HCT116 (cell line): ENCODE measurements around the gene COG2. TPM values are rescaled to one million over a fixed set of nuclear protein-coding genes. Genes with fewer than 3 reads are reported as not detected.

Experiments
- ATAC-seq: fragments of 200-7000 bp; cut with Tn5 transposase; 2 replicates; pipeline ENCODE4 v1.9.1; 2020; ENCODE audit warnings: mild to moderate bottlenecking, moderate library complexity
- BruUV-seq: library from RNA; stranded (reverse); fragments of 400-500 nt; replicated peaks from 2 replicates; lab custom pipeline; 2021; lab: Mats Ljungman, UMichigan
- CTCF ChIA-PET: fragments of 300-600 bp; sonication (Branson Sonifier 250); formaldehyde crosslinking; loops from one replicate; lab custom pipeline; 2021; ENCODE audit warnings: antibody characterized with exemption; lab: Charles Lee
- POLR2A ChIA-PET: fragments of 300-600, 350-600 bp; sonication (Branson Sonifier 250); formaldehyde crosslinking; loops from one replicate; lab custom pipeline; 2021; ENCODE audit warnings: antibody characterized with exemption; lab: Charles Lee
- RAD21 ChIA-PET, 2 experiments: fragments of 300-600 bp; sonication (Branson Sonifier 250); formaldehyde crosslinking; loops; one replicate each; lab custom pipeline; 2023; ENCODE audit warnings: low total read pairs in 2 of 2; ENCODE audit not compliant: uncharacterized antibody in 2 of 2, unreplicated experiment in 2 of 2, low non-redundant PET in 1 of 2; lab: Charles Lee
- DNase-seq: peaks from one replicate; pipeline ENCODE4 v3.0.0-alpha.2; 2010; ENCODE audit warnings: low read depth, low spot score
- H2AFZ ChIP-seq: fragments of 200-600 bp; shearing (Covaris generic), sonication (generic); 2 replicates; pipeline ENCODE4 v1.6.1; 2017; ENCODE audit warnings: low read depth, mixed run types, mixed read lengths, antibody characterized with exemption, low read length; ENCODE audit not compliant: poor library complexity, severe bottlenecking
- H3K27ac ChIP-seq: 2 replicates; pipeline ENCODE4 v1.5.1; 2012; ENCODE audit warnings: low read depth, low read length
- H3K27me3 ChIP-seq: fragments of 200-600 bp; sonication (generic); 2 replicates; pipeline ENCODE4 v1.6.1; 2016; ENCODE audit warnings: mixed run types, low read length, mixed read lengths; ENCODE audit not compliant: insufficient read depth
- H3K36me3 ChIP-seq, 2 experiments: fragments of 200-500 bp in 1 of 2; fragments of 200-600 bp in 1 of 2; sonication (Bioruptor generic) in 1 of 2; sonication (generic) in 1 of 2; 2 replicates each; pipeline versions ENCODE4 v1.5.1 to v1.6.1; 2014 to 2016; ENCODE audit warnings: low read length in 2 of 2, inconsistent platforms in 1 of 2, mixed read lengths in 1 of 2, mixed run types in 1 of 2; ENCODE audit not compliant: insufficient read depth in 2 of 2, control insufficient read depth in 1 of 2
- H3K4me1 ChIP-seq, 2 experiments: fragments of 200-600 bp in 1 of 2; sonication (generic) in 1 of 2; 2 replicates each; pipeline versions ENCODE4 v1.5.1 to v1.6.1; 2012 to 2017; ENCODE audit warnings: low read length in 2 of 2, inconsistent platforms in 1 of 2, mild to moderate bottlenecking in 1 of 2, mixed read lengths in 1 of 2, mixed run types in 1 of 2, moderate library complexity in 1 of 2; ENCODE audit not compliant: insufficient read depth in 2 of 2, control insufficient read depth in 1 of 2
- H3K4me2 ChIP-seq: fragments of 200-600 bp; sonication (generic); 2 replicates; pipeline ENCODE4 v1.6.1; 2017; ENCODE audit warnings: mixed run types, low read length, mixed read lengths
- H3K4me3 ChIP-seq, 2 experiments: fragments of 200-600 bp in 1 of 2; sonication (generic) in 1 of 2; replicated peaks in 1 of 2; 2 replicates each; pipeline ENCODE4 v1.5.1; 2011 to 2016; ENCODE audit warnings: low read length in 2 of 2, control low read depth in 1 of 2, low read depth in 1 of 2, mild to moderate bottlenecking in 1 of 2, mixed read lengths in 1 of 2, mixed run types in 1 of 2
- H3K79me2 ChIP-seq: fragments of 200-600 bp; sonication (generic); 2 replicates; pipeline ENCODE4 v1.6.1; 2017; ENCODE audit warnings: mild to moderate bottlenecking, mixed run types, low read length, moderate library complexity, mixed read lengths; ENCODE audit not compliant: insufficient read depth
- H3K9ac ChIP-seq: fragments of 200-600 bp; sonication (generic); 2 replicates; pipeline ENCODE4 v1.6.1; 2016; ENCODE audit warnings: low read length, mixed read lengths
- H3K9me2 ChIP-seq: fragments of 200-600 bp; sonication (generic), shearing (Covaris generic); 2 replicates; pipeline ENCODE4 v1.6.1; 2017; ENCODE audit warnings: mixed run types, mild to moderate bottlenecking, moderate library complexity; ENCODE audit not compliant: insufficient read depth
- H3K9me3 ChIP-seq, 2 experiments: fragments of 200-500 bp in 1 of 2; fragments of 200-600 bp in 1 of 2; sonication (Bioruptor generic) in 1 of 2; sonication (generic) in 1 of 2; 2 replicates each; pipeline ENCODE4 v1.6.1; 2014 to 2017; ENCODE audit warnings: low read length in 2 of 2, mixed read lengths in 2 of 2, inconsistent platforms in 1 of 2, low read depth in 1 of 2, mild to moderate bottlenecking in 1 of 2, mixed run types in 1 of 2, moderate library complexity in 1 of 2; ENCODE audit not compliant: control insufficient read depth in 1 of 2, insufficient read depth in 1 of 2
- H4K20me1 ChIP-seq: fragments of 200-600 bp; sonication (generic), shearing (Covaris generic); 2 replicates; pipeline ENCODE4 v1.6.1; 2017; ENCODE audit warnings: mixed run types, mild to moderate bottlenecking, moderate library complexity; ENCODE audit not compliant: insufficient read depth
- CBX3 ChIP-seq: IDR thresholded peaks from 2 replicates; pipeline ENCODE4 v1.6.1; 2012; ENCODE audit warnings: low read depth
- CEBPB ChIP-seq: IDR thresholded peaks from 2 replicates; pipeline ENCODE4 v1.6.1; 2012; ENCODE audit warnings: low read depth
- EGR1 ChIP-seq: IDR thresholded peaks from 2 replicates; pipeline ENCODE4 v1.6.1; 2012; ENCODE audit warnings: low read depth
- ELF1 ChIP-seq: IDR thresholded peaks from 2 replicates; pipeline ENCODE4 v1.6.1; 2012; ENCODE audit warnings: low read depth, borderline replicate concordance
- EZH2phosphoT487 ChIP-seq: fragments of 200-600 bp; IDR thresholded peaks from 2 replicates; pipeline ENCODE4 v1.6.1; 2018; ENCODE audit warnings: antibody characterized with exemption, borderline replicate concordance
- POLR2AphosphoS5 ChIP-seq: IDR thresholded peaks from 2 replicates; pipeline ENCODE4 v1.6.1; 2011; ENCODE audit warnings: mild to moderate bottlenecking, low read depth, low read length, moderate library complexity
- RAD21 ChIP-seq: IDR thresholded peaks from 2 replicates; pipeline ENCODE4 v1.6.1; 2012; ENCODE audit warnings: low read depth, mild to moderate bottlenecking
- SP1 ChIP-seq: IDR thresholded peaks from 2 replicates; pipeline ENCODE4 v1.6.1; 2012; ENCODE audit warnings: low read depth
- SRF ChIP-seq: IDR thresholded peaks from 2 replicates; pipeline ENCODE4 v1.6.1; 2012; ENCODE audit warnings: low read depth
- TCF7L2 ChIP-seq: IDR thresholded peaks from 2 replicates; pipeline ENCODE4 v1.7.0; 2011; ENCODE audit warnings: borderline replicate concordance, inconsistent platforms; ENCODE audit not compliant: insufficient read depth, insufficient read length; ENCODE audit errors: extremely low read depth
- YY1 ChIP-seq: IDR thresholded peaks from 2 replicates; pipeline ENCODE4 v1.6.1; 2011; ENCODE audit warnings: low read length, low read depth, moderate library complexity, mild to moderate bottlenecking; ENCODE audit not compliant: insufficient replicate concordance; ENCODE audit errors: extremely low read depth
- ZFX ChIP-seq: fragments of 450-650 bp; IDR thresholded peaks from 2 replicates; pipeline ENCODE4 v1.6.1; 2017
- ZNF274 ChIP-seq: fragments of 200-500 bp; sonication (Bioruptor generic); IDR thresholded peaks from 2 replicates; pipeline ENCODE4 v1.6.1; 2014; ENCODE audit warnings: mild to moderate bottlenecking, low read depth, low read length, inconsistent platforms
- intact Hi-C: fragments of 100-400 bp; cut with micrococcal nuclease; formaldehyde crosslinking; loops from 2 replicates; pipeline ENCODE4 v1.10.0; 2022
- total RNA-seq: library from RNA; stranded (reverse); gene quantifications from one replicate; pipeline ENCODE4 v1.2.1, GENCODE V29; 2021; ENCODE audit not compliant: unreplicated experiment
- TF ChIP-seq, protein P1 (sequence below): IDR thresholded peaks from 2 replicates; pipeline ENCODE4 v1.6.1; 2012
- TF ChIP-seq, protein P2 (sequence below): IDR thresholded peaks from 2 replicates; pipeline ENCODE4 v1.6.1; 2011; ENCODE audit warnings: mild to moderate bottlenecking, low read length, moderate library complexity; ENCODE audit not compliant: insufficient replicate concordance; ENCODE audit errors: extremely low read depth
- TF ChIP-seq, protein P3 (sequence below): IDR thresholded peaks from 2 replicates; pipeline ENCODE4 v1.6.1; 2012

COG2 gene
- total RNA-seq, 1 experiment from 2014 or later = 28.6 TPM

DNA sequence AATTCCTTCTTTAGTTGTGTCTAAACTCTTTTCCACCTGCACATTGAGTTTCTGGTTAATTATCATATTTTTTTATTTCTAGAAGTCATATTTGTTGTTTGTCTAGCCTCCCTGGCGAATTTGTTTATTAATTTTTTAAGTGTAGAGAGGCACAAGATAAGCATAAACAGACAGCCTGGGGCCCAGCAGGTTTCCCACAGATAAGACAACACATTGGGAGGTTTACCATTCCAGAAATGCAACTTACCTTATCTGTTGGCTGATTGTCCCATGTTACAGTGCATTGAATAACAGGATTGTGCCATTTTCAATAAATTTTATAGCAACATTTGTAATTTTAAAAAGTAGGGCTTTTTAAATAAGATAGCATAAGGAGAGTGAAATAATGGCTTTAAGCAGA is 34.9 kb downstream of the COG2 start:
- Histone ChIP-seq H3K9me2 (no peaks in the 10 kb centered on the region), H3K4me1 (peaks cover 9 to 13% of the 10 kb centered on the region in 2 experiments), H3K4me2 (no peak overlapping the region), H3K9me3 (no peaks in the 10 kb centered on the region), H3K9ac (no peak overlapping the region), H3K79me2 (no peaks in the 10 kb centered on the region), H4K20me1 (no peaks in the 10 kb centered on the region), H3K27me3 (no peaks in the 10 kb centered on the region), H3K27ac (no peak overlapping the region), H3K4me3 (no peak overlapping the region), H2AFZ (no peak overlapping the region), H3K36me3 (peaks cover 2 to 15% of the 10 kb centered on the region in 2 experiments; a peak in 3 of 4 replicates)
- RAD21 ChIA-PET = no interaction called here
- intact Hi-C loops = no loop called here
- ATAC-seq (no peak), DNase-seq (no peak)
- CTCF ChIA-PET = no interaction called here
- no TSS peak for BruUV-seq
- TF ChIP-seq, protein P1, sequence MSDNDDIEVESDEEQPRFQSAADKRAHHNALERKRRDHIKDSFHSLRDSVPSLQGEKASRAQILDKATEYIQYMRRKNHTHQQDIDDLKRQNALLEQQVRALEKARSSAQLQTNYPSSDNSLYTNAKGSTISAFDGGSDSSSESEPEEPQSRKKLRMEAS = no peak
- TF ChIP-seq, protein P2, sequence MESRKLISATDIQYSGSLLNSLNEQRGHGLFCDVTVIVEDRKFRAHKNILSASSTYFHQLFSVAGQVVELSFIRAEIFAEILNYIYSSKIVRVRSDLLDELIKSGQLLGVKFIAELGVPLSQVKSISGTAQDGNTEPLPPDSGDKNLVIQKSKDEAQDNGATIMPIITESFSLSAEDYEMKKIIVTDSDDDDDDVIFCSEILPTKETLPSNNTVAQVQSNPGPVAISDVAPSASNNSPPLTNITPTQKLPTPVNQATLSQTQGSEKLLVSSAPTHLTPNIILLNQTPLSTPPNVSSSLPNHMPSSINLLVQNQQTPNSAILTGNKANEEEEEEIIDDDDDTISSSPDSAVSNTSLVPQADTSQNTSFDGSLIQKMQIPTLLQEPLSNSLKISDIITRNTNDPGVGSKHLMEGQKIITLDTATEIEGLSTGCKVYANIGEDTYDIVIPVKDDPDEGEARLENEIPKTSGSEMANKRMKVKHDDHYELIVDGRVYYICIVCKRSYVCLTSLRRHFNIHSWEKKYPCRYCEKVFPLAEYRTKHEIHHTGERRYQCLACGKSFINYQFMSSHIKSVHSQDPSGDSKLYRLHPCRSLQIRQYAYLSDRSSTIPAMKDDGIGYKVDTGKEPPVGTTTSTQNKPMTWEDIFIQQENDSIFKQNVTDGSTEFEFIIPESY = no peak
- no peak for TF ChIP-seq SP1
- no peak for TF ChIP-seq CBX3
- no peak for TF ChIP-seq ELF1
- no peak for TF ChIP-seq ZNF274
- no peak for TF ChIP-seq YY1
- no peak for TF ChIP-seq POLR2AphosphoS5
- TF ChIP-seq CEBPB = no peak
- TF ChIP-seq RAD21 = no peak
- no peak for TF ChIP-seq EGR1
- no peak for TF ChIP-seq EZH2phosphoT487
- TF ChIP-seq, protein P3, sequence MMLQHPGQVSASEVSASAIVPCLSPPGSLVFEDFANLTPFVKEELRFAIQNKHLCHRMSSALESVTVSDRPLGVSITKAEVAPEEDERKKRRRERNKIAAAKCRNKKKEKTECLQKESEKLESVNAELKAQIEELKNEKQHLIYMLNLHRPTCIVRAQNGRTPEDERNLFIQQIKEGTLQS = no peak
- no peak for TF ChIP-seq SRF
- TF ChIP-seq TCF7L2 = no peak
- no peak for TF ChIP-seq ZFX
- POLR2A ChIA-PET = no interaction called here
